Retinal pigment epithelial cell (primary cell): Measurements from ENCODE around the gene MYLK3.
A peak's percentile ranks its signal among the peaks of the same experiment; 100 is the strongest.

Source experiments
- DNase-seq: peaks from one replicate; pipeline ENCODE4 v3.0.0-alpha.2; 2010; ENCODE audit warnings: low read depth
- H3K4me3 ChIP-seq: 2 replicates; pipeline ENCODE4 v1.5.1; 2011; ENCODE audit warnings: mild to moderate bottlenecking, low read length, control low read depth, moderate library complexity
- TF ChIP-seq, protein P1 (sequence below): conservative IDR thresholded peaks from 2 replicates; pipeline ENCODE4 v1.5.1; 2011; ENCODE audit warnings: low read depth, low read length, control low read depth, inconsistent platforms

MYLK3 gene

DNA sequence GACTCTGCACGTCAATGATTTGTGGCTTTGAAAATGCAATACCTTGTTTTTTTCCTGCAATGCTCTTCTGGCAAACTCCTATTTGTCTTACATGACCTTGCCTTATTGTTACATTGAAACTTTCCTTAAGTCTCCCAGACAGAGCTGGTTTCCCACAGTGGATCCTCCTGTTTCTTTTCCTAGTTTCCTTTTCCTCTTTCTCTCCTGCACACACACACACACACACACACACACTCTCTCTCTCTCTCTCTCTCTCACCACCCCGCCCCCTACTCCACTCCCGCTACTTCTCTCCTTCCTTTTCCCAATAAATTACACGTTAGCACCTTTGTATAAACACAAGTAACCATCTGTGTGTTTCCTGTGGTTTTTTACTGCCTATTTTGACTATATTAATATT is 56.4 kb downstream of the MYLK3 start:
- DNase-seq = no peak
- no peak overlapping the region for H3K4me3 ChIP-seq
- TF ChIP-seq, protein P1, sequence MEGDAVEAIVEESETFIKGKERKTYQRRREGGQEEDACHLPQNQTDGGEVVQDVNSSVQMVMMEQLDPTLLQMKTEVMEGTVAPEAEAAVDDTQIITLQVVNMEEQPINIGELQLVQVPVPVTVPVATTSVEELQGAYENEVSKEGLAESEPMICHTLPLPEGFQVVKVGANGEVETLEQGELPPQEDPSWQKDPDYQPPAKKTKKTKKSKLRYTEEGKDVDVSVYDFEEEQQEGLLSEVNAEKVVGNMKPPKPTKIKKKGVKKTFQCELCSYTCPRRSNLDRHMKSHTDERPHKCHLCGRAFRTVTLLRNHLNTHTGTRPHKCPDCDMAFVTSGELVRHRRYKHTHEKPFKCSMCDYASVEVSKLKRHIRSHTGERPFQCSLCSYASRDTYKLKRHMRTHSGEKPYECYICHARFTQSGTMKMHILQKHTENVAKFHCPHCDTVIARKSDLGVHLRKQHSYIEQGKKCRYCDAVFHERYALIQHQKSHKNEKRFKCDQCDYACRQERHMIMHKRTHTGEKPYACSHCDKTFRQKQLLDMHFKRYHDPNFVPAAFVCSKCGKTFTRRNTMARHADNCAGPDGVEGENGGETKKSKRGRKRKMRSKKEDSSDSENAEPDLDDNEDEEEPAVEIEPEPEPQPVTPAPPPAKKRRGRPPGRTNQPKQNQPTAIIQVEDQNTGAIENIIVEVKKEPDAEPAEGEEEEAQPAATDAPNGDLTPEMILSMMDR = no peak

DNA sequence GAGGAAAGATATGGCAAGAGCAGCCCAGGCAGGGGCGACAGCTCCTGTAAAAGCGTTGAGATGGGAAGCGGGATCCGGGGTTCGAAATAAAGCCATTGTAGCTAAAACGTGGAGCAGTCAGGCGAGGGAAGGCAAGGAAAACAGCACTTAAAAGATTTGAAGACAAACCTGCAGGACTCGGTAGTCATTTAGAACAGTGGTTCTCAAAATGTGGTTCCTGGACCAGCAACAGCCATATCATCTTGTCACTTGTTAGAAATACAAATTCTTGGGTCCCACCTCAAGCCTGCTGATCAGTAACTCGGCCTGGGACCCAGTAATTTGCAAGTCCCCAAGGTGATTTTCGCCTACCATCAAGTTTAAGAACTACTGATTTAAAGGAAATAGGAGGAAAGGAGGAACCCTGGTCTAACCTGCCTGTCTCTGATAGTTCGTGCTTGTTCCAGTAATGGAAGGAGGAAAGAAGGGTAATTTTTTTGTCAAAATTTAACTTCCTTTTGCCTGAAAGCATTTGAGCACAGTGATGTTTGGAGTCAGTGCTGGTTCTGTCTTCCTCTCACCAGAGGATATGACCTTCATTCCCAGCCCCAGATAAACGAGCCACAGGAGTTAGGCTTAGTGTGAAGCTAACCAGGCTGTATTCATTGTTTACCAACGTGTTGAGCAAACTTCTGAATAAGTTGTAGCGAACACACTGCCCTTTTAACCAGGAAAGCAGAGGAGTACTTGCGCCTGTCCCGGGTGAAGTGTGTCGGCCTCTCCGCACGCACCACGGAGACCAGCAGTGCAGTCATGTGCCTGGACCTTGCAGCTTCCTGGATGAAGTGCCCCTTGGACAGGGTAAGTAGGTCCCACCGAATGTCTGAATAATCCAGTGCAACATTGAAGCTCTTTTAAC is 57.6 kb downstream of the MYLK3 start:
- TF ChIP-seq, protein P1 = no peak
- peak; percentile 12 for DNase-seq
- H3K4me3 ChIP-seq = peak overlapping the region; percentile 90

DNA sequence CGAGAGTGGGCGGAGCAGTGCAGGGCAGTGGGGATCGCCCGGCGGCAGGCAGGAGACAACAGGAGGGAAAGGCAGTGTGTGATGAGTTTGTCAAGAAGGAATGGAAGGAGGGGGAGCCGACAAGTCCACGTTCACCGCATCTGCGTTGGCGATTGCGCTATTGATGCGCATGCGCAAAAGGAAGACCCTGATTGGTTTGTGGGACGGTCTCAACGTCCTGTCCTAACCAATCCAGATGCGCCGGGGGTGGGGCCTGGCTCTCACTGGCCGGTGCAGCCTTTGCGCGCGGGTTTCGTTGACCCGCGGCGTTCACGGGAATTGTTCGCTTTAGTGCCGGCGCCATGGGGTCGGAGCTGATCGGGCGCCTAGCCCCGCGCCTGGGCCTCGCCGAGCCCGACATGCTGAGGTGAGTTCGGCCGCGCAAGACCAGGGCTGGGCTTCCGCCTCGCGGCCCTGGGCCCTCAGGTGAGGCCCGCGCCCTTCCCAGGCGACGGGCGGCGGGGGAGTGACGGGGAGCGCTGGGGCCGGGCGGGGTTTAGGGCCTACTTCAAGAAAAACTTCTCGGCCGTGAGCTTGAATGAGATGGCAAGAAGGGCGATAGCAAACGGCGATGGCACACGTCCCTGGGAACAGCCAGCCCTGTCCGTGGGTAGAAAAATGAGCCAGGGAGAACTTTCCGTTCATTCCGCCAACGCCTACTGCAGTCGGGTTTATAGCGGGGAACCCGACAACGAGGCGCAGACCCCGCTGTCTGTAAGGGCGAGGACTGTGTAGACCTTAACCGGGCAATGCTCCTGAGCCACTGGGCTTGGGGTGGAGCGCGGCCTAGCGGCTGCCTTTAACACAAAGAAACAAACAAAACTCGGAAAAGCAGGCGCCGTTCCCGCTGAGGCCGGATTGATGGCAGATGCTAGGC is 58.5 kb downstream of the MYLK3 start, which contains the start of gene ORC6:
Gene ORC6 (plus strand): TSS at position 295 of the 916 bp plus-strand sequence. CDS start 47 bp downstream, at position 342.
- H3K4me3 ChIP-seq = peak within 1 kb of the TSS; percentile 90
- TF ChIP-seq, protein P1 = peak; percentile 64
- DNase-seq = peak; percentile 84

DNA sequence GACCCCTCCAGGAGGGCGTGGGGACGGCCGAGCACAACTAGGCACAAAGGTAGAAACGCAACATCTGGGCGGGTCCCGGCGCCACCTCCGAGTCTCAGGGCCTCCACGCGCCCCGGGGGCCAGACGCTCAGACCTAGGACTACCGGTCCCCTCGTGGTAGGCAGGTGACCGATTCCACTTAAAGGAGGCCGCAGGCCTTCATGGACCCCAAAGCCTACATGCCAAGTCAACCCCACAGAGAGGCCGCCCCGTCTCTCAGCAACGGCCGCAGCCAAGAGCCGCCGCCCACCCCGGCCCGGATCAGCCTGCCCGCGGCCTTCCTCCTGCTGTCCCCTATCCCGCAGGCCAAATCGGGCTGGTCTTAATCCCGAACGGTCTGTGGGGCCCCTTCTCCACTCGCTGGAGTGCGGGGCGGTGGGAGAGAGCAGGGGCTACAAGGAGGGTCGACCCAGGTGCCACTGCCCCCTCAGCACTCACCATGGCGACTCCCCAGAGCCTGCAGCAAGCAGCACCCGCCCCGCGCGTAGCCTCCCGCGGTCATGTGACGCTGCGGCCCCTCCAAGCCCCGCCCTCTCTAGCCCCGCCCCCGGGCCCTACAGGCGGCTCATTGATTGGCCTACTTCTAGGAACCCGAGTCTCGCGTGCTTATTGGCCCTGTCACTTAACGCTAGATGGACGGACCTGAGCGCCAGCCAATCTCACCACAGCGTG is 59.3 kb downstream of the MYLK3 start, which contains the start of gene VPS35:
Gene VPS35 (minus strand): TSS at position 525 of the 711 bp plus-strand sequence. CDS start 45 bp downstream, at position 480.
- TF ChIP-seq, protein P1 = peak; percentile 39
- peak; percentile 95 for DNase-seq
- peak within 1 kb of the TSS; percentile 90 for H3K4me3 ChIP-seq

DNA sequence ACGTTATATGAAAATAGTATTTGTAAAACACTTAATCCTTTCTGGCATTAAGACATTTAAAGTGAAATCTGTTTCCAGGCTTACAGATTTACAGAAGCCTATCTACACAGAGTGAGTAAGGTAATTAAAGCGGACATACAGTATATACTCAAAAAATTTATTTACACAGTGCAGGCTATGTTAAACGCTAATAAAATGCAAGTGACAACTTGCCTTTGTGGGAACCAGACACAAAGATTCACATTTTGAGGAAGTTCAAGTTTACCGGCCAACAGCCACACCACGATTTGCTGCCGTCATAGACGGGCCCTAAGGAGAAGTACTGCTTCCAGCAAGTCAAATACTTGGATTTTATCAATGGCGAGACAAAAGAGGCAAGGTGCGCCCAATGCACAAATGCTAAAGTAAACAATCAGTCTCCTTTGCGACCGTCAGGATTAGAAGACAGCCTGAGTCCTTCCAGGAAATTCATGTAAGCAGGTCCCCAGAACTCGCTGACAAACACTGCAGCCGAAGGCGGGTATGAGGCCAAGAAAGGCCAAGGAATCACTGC is 60.0 kb downstream of the MYLK3 start:
- TF ChIP-seq, protein P1 = no peak
- peak; percentile 11 for DNase-seq
- H3K4me3 ChIP-seq = peak overlapping the region; percentile 90

DNA sequence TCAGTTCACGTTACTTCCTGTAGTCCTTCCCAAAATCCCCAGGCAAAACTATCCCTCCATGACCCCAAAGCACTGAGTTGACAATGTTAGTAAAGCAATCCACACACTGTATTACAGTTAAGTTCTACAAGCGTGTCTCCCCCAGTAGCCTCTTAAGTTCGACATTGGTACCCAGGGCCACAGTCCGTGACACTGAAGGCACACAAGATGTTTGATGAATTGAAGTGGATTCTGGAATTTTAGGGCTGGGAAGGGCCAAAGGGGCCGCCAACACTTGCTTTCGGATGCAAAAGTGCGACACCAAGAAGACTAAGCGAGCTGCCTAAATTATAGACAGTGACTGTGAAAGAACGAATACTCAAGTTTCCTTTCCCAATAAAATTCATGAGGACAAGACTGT is 60.7 kb downstream of the MYLK3 start:
- peak overlapping the region; percentile 90 for H3K4me3 ChIP-seq

More for the DNA sequence above, 60.7 kb downstream of the MYLK3 start:
- no peak for DNase-seq
- TF ChIP-seq, protein P1 = no peak
